GM12892 (cell line): Measurements from ENCODE around the gene BICDL2.
A peak's percentile ranks its signal among the peaks of the same experiment; 100 is the strongest.

ENCODE experiments used
- POLR2A ChIP-seq: IDR thresholded peaks from 2 replicates; pipeline ENCODE4 v1.6.1; 2011; ENCODE audit warnings: low read depth, low read length, control low read depth
- POLR2AphosphoS5 ChIP-seq: IDR thresholded peaks from 2 replicates; pipeline ENCODE4 v1.6.1; 2011; ENCODE audit warnings: low read depth, low read length, control low read depth
- TAF1 ChIP-seq: IDR thresholded peaks from 2 replicates; pipeline ENCODE4 v1.6.1; 2011; ENCODE audit warnings: low read depth, mild to moderate bottlenecking, control low read depth, low read length, borderline replicate concordance

DNA sequence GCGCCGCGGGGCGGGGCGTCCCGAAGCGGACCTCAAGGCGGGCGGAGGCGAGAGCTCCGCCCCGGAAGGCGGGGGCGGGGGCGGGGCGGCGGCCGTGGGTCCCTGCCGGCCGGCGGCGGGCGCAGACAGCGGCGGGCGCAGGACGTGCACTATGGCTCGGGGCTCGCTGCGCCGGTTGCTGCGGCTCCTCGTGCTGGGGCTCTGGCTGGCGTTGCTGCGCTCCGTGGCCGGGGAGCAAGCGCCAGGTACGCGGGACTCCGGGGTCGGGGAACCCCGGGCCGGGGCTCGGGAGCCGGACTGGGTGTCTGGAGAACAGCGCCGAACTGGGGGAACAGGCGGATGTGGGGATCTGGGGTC lies 16.5 kb downstream of the BICDL2 start, which contains the start of gene TNFRSF12A:
- TF ChIP-seq POLR2A (peak; percentile 56; the same call in 1 of the 2 replicates), TAF1 (0 out of 2 replicates have a peak, but pooled peaks have one; percentile 57), POLR2AphosphoS5 (no peak)
